Spleen (tissue), 11 donors: ENCODE data around the gene ANKRD44. TPM values are rescaled to one million over a fixed set of nuclear protein-coding genes. Genes with fewer than 3 reads are reported as not detected.
A peak's percentile ranks its signal among the peaks of the same experiment; 100 is the strongest.

ENCODE experiments used
- DNase-seq: peaks from one replicate; pipeline ENCODE4 v3.0.0-alpha.2; 2020
- H3K27ac ChIP-seq, 8 donors: fragments of 200-600 bp; sonication (generic) in 7 of 8; 1 replicate in 4 of 8; 2 replicates in 4 of 8; pipeline versions ENCODE4 v1.5.0 to v1.8.0; 2016 to 2021; ENCODE audit warnings: inconsistent platforms in 4 of 8, mild to moderate bottlenecking in 4 of 8, moderate library complexity in 1 of 8
- H3K27me3 ChIP-seq, 7 donors: fragments of 200-600 bp; sonication (generic) in 6 of 7; replicated peaks in 1 of 7; 1 replicate in 4 of 7; 2 replicates in 3 of 7; pipeline versions ENCODE4 v1.5.0 to v1.8.0; 2016 to 2021; ENCODE audit warnings: inconsistent platforms in 3 of 7, mild to moderate bottlenecking in 1 of 7
- H3K36me3 ChIP-seq, 6 donors: fragments of 200-600 bp; sonication (generic) in 5 of 6; 1 replicate in 4 of 6; 2 replicates in 2 of 6; pipeline versions ENCODE4 v1.5.0 to v1.8.0; 2016 to 2021; ENCODE audit warnings: inconsistent platforms in 2 of 6
- H3K4me1 ChIP-seq, 6 donors: fragments of 200-600 bp; sonication (generic) in 5 of 6; 1 replicate in 3 of 6; 2 replicates in 3 of 6; pipeline versions ENCODE4 v1.5.0 to v1.8.0; 2016 to 2021; ENCODE audit warnings: inconsistent platforms in 3 of 6
- H3K4me3 ChIP-seq, 8 donors: fragments of 200-600 bp; sonication (generic) in 7 of 8; 1 replicate in 4 of 8; 2 replicates in 4 of 8; pipeline versions ENCODE4 v1.5.0 to v1.8.0; 2016 to 2021; ENCODE audit warnings: inconsistent platforms in 4 of 8, mild to moderate bottlenecking in 4 of 8, moderate library complexity in 2 of 8
- H3K9me3 ChIP-seq, 8 donors: fragments of 200-600 bp; sonication (generic) in 7 of 8; 1 replicate in 4 of 8; 2 replicates in 4 of 8; pipeline versions ENCODE4 v1.5.0 to v1.8.0; 2016 to 2021; ENCODE audit warnings: inconsistent platforms in 4 of 8
- POLR2A ChIP-seq, 3 donors: fragments of 450-650 bp; IDR thresholded peaks; one replicate each; pipeline ENCODE4 v1.5.1; 2017; ENCODE audit warnings: antibody characterized with exemption in 3 of 3, mild to moderate bottlenecking in 1 of 3
- POLR2AphosphoS5 ChIP-seq, 3 donors: sonication (generic); formaldehyde crosslinking; IDR thresholded peaks; one replicate each; pipeline ENCODE4 v1.5.1; 2017; ENCODE audit warnings: antibody characterized with exemption in 3 of 3
- WGBS, 5 donors: extraction: QIAGEN DNeasy Blood & Tissue Kit in 3 of 5; methylation state at CpG; one replicate each; pipeline versions ENCODE4 v1.1.5 to v1.1.7; 2013 to 2018; 5-methylcytosine and 5-hydroxymethylcytosine counted together
- intact Hi-C: fragments of 100-400 bp; cut with DNase I; formaldehyde crosslinking; loops from one replicate; pipeline ENCODE4 v1.15.0; 2023; ENCODE audit warnings: low total_unique reads
- polyA plus RNA-seq, 3 donors: library from polyadenylated mRNA; stranded (reverse); fragments of 200-250 nt; gene quantifications; one replicate each; pipeline ENCODE4 v1.2.1, GENCODE V29; 2013
- total RNA-seq, 7 donors: library from RNA; depleted of rRNA in 3 of 7; stranded (reverse); fragments of >200 nt in 3 of 7; fragmentation: NEBNext Ultra II Directional in 4 of 7; extraction: Animal tissue kit (Norgen Biotek cat#: 25700) in 4 of 7; gene quantifications; one replicate each; pipeline versions ENCODE4 v1.1.0 to v1.2.1, GENCODE V29; 2016 to 2021
- TF ChIP-seq, protein P1 (sequence below), 11 experiments: fragments of 200-600 bp in 7 of 11; fragments of 450-650 bp in 4 of 11; sonication (generic) in 4 of 11; IDR thresholded peaks in 8 of 11; conservative IDR thresholded peaks in 3 of 11; 1 replicate in 7 of 11; 2 replicates in 4 of 11; pipeline versions ENCODE4 v1.4.0 to v1.8.0; 2016 to 2021; ENCODE audit warnings: antibody characterized with exemption in 11 of 11, inconsistent platforms in 4 of 11, mild to moderate bottlenecking in 1 of 11
- donor health status: healthy with polysubstance abuse.
- donor health status: DM: no; HTN: no; CAD: no; lungs with moderate emphysema.
- donor health status: DM: no; HTN: no; CAD: no.
- donor health status: Bipolar disorder and iron deficiency.
- donor health status: healthy.
- donor health status: DM: no; HTN: no; CAD: no.
- donor health status: DM: yes; HTN: yes; CAD: no.

ANKRD44 gene
- total and polyA plus RNA-seq, 10 donors = 16.0 to 183 (median 140) TPM

GRCh38 chr2:196968516-196968915 is 342.1 kb downstream of the ANKRD44 start:
- intact Hi-C loops = no loop called here
- WGBS, 5 donors = 83 to 97% (median 91%) methylated on average over 1 of the region's 1 CpG

GRCh38 chr2:196967775-196968174 is 342.8 kb downstream of the ANKRD44 start:
- Histone ChIP-seq H3K27ac (no peak overlapping the region), H3K9me3 (no peaks in the 10 kb centered on the region), H3K36me3 (no peaks in the 10 kb centered on the region), H3K4me1 (no peaks in the 10 kb centered on the region), H3K27me3 (no peaks in the 10 kb centered on the region), H3K4me3 (no peak overlapping the region)
- DNase-seq = no peak
- TF ChIP-seq POLR2A (IDR thresholded peaks at IDR 0.05) (no peak), POLR2AphosphoS5 (IDR thresholded peaks at IDR 0.05) (no peak)
- TF ChIP-seq, protein P1, sequence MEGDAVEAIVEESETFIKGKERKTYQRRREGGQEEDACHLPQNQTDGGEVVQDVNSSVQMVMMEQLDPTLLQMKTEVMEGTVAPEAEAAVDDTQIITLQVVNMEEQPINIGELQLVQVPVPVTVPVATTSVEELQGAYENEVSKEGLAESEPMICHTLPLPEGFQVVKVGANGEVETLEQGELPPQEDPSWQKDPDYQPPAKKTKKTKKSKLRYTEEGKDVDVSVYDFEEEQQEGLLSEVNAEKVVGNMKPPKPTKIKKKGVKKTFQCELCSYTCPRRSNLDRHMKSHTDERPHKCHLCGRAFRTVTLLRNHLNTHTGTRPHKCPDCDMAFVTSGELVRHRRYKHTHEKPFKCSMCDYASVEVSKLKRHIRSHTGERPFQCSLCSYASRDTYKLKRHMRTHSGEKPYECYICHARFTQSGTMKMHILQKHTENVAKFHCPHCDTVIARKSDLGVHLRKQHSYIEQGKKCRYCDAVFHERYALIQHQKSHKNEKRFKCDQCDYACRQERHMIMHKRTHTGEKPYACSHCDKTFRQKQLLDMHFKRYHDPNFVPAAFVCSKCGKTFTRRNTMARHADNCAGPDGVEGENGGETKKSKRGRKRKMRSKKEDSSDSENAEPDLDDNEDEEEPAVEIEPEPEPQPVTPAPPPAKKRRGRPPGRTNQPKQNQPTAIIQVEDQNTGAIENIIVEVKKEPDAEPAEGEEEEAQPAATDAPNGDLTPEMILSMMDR (IDR thresholded peaks at IDR 0.05 in 8 of 11, conservative IDR thresholded peaks at IDR 0.05 in 3 of 11) = no peak
- intact Hi-C loops = no loop called here
- 88 to 94% (median 90%) methylated on average over 3 of the region's 3 CpGs for WGBS, 5 donors

More at GRCh38 chr2:196968516-196968915, 342.1 kb downstream of the ANKRD44 start:
- Histone ChIP-seq H3K4me1 (no peaks in the 10 kb centered on the region), H3K27me3 (no peaks in the 10 kb centered on the region), H3K4me3 (no peak overlapping the region), H3K36me3 (no peaks in the 10 kb centered on the region), H3K9me3 (no peaks in the 10 kb centered on the region), H3K27ac (no peak overlapping the region)
- TF ChIP-seq POLR2A (IDR thresholded peaks at IDR 0.05) (no peak), POLR2AphosphoS5 (IDR thresholded peaks at IDR 0.05) (no peak)
- TF ChIP-seq, protein P1 (IDR thresholded peaks at IDR 0.05 in 8 of 11, conservative IDR thresholded peaks at IDR 0.05 in 3 of 11) = no peak
- no peak for DNase-seq

DNA sequence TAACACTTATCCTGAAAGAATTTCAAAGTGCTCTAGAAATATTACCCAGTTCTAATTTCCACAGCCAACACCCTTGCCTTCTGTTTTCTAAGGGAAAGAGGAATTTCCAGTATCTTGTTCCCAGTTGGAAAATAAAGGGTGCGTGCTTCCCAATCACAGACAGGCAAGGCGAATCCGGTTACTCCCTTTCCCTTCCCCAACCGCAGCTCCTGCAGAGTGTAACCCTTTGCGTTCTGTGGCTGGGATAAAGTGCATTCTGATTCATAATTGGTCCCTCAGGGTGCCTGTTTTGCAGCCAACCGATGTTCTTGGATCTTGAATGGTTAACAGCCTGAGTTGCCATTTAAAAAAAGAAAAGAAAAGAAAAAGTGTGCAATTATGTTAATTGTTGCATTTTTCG is 343.5 kb downstream of the ANKRD44 start:
- H3K4me3 ChIP-seq = peak overlapping the region in 4 of 8 donors; percentile 15 to 49 (median 28)
- no peaks in the 10 kb centered on the region for H3K36me3 ChIP-seq
- no peak for DNase-seq
- H3K4me1 ChIP-seq = no peaks in the 10 kb centered on the region
- no peaks in the 10 kb centered on the region for H3K9me3 ChIP-seq
- WGBS, 5 donors = 54 to 80% (median 66%) methylated on average over 7 of the region's 7 CpGs
- peak overlapping the region in 3 of 8 donors; percentile 29 to 40 (median 30) for H3K27ac ChIP-seq
- no peaks in the 10 kb centered on the region for H3K27me3 ChIP-seq
- intact Hi-C loops = no loop called here
- TF ChIP-seq POLR2AphosphoS5 (IDR thresholded peaks at IDR 0.05) (no peak), POLR2A (IDR thresholded peaks at IDR 0.05) (no peak)
- TF ChIP-seq, protein P1 (IDR thresholded peaks at IDR 0.05 in 8 of 11, conservative IDR thresholded peaks at IDR 0.05 in 3 of 11) = no peak

GRCh38 chr2:196966061-196966460 is 344.5 kb downstream of the ANKRD44 start:
- TF ChIP-seq POLR2A (IDR thresholded peaks at IDR 0.05) = no peak
- TF ChIP-seq, protein P1 (IDR thresholded peaks at IDR 0.05 in 8 of 11, conservative IDR thresholded peaks at IDR 0.05 in 3 of 11) = no peak
- TF ChIP-seq POLR2AphosphoS5 (IDR thresholded peaks at IDR 0.05) = no peak
- H3K36me3 ChIP-seq = no peaks in the 10 kb centered on the region
- WGBS, 5 donors = 62 to 85% (median 72%) methylated on average over 3 of the region's 3 CpGs
- no peak overlapping the region for H3K4me3 ChIP-seq
- H3K27ac ChIP-seq = no peak overlapping the region
- no peak for DNase-seq
- no peaks in the 10 kb centered on the region for H3K9me3 ChIP-seq
- intact Hi-C loops = no loop called here
- no peaks in the 10 kb centered on the region for H3K27me3 ChIP-seq
- H3K4me1 ChIP-seq = no peaks in the 10 kb centered on the region
